ENCODE measurements around the gene SLC9A3. TPM values are rescaled to one million over a fixed set of nuclear protein-coding genes. Genes with fewer than 3 reads are reported as not detected.

Gene SLC9A3
- total RNA-seq, 3 donors from 2014 or later (not counting 1 experiment from before 2014, with no cell fraction given), result 0.61 to 1.1 (median 0.73) TPM

DNA sequence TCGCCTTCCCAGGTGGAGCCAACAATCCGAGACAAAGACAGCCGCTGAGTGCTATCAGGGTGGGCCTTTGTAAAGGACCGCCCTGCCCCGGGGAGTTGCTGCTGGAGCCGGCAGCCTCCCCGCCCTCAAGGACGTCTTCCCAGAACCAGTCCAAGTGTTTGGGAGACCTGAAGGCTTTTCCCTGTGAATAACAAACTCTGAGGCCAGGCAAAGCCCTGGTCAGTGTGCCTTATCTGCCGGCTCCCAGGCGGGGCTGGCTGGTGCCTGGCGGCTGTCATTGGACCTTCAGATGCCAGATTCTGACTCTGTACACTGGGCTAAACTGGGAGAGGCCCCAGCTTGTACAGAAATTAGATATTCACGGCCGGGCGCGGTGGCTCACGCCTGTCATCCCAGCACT is 2.1 kb downstream of the SLC9A3 start:
- Mint-ChIP-seq H3K36me3 (no peaks in the 10 kb centered on the region), H3K27ac (no peak overlapping the region), H3K4me3 (no peak overlapping the region), H3K27me3 (ENCODE audit: low read depth in 2 of 2) (peaks cover 12 to 41% of the 10 kb centered on the region in 2 donors), H3K4me1 (peaks cover 3 to 20% of the 10 kb centered on the region in 2 donors), H3K9me3 (peaks cover 2 to 6% of the 10 kb centered on the region in 2 donors)
- 83% methylated on average over 16 of the region's 16 CpGs for WGBS (ENCODE audit: insufficient coverage)
- no peaks in the 10 kb centered on the region for H3K9me3 ChIP-seq (ENCODE audit: control insufficient read depth, insufficient read depth, low read length)
- DNase-seq (no peak), ATAC-seq (no peak)
- TF ChIP-seq, protein P1, sequence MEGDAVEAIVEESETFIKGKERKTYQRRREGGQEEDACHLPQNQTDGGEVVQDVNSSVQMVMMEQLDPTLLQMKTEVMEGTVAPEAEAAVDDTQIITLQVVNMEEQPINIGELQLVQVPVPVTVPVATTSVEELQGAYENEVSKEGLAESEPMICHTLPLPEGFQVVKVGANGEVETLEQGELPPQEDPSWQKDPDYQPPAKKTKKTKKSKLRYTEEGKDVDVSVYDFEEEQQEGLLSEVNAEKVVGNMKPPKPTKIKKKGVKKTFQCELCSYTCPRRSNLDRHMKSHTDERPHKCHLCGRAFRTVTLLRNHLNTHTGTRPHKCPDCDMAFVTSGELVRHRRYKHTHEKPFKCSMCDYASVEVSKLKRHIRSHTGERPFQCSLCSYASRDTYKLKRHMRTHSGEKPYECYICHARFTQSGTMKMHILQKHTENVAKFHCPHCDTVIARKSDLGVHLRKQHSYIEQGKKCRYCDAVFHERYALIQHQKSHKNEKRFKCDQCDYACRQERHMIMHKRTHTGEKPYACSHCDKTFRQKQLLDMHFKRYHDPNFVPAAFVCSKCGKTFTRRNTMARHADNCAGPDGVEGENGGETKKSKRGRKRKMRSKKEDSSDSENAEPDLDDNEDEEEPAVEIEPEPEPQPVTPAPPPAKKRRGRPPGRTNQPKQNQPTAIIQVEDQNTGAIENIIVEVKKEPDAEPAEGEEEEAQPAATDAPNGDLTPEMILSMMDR (IDR thresholded peaks at IDR 0.05), result no peak
- H3K4me3 ChIP-seq (ENCODE audit: low read length), result no peak overlapping the region
- H3K27ac ChIP-seq (ENCODE audit: low read length), result no peak overlapping the region
- peaks cover 10% of the 10 kb centered on the region for H3K4me1 ChIP-seq (ENCODE audit: control insufficient read depth, insufficient read depth, low read length)
- peaks cover 29% of the 10 kb centered on the region for H3K27me3 ChIP-seq (ENCODE audit: control insufficient read depth, insufficient read depth, low read length)
- H3K36me3 ChIP-seq (ENCODE audit: control insufficient read depth, insufficient read depth, low read length), result no peaks in the 10 kb centered on the region
- intact Hi-C loops (cut with micrococcal nuclease), result no loop called here

DNA sequence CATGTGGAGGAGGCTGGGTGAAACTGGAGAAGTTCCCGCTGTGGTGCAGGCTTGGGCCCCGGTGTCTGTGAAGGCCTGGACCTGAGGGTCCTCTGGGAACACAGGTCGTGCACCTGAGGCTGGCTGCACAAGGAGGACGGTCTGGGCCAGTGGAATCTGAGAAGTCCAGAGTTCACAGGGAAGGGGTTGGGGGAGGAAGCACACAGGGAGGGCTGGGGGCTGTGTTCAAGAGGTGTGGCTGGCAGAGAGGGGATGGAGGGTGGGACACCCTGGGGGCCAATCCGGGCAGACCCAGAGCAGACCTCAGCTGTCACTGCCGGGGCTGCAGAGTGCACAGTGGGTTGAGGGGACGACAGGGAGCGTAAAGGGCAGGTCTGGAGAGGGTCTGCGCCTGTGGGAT is 2.6 kb downstream of the SLC9A3 start:
- Mint-ChIP-seq H3K4me1 (peaks cover 0 to 17% of the 10 kb centered on the region in 2 donors), H3K27ac (no peak overlapping the region), H3K27me3 (ENCODE audit: low read depth in 2 of 2) (peaks cover 12 to 39% of the 10 kb centered on the region in 2 donors), H3K9me3 (peaks cover 2 to 7% of the 10 kb centered on the region in 2 donors), H3K36me3 (no peaks in the 10 kb centered on the region), H3K4me3 (no peak overlapping the region)
- no peak for DNase-seq
- Histone ChIP-seq H3K4me1 (ENCODE audit: control insufficient read depth, insufficient read depth, low read length) (peaks cover 6% of the 10 kb centered on the region), H3K36me3 (ENCODE audit: control insufficient read depth, insufficient read depth, low read length) (no peaks in the 10 kb centered on the region), H3K27ac (ENCODE audit: low read length) (no peak overlapping the region), H3K4me3 (ENCODE audit: low read length) (no peak overlapping the region), H3K27me3 (ENCODE audit: control insufficient read depth, insufficient read depth, low read length) (peaks cover 25% of the 10 kb centered on the region), H3K9me3 (ENCODE audit: control insufficient read depth, insufficient read depth, low read length) (no peaks in the 10 kb centered on the region)
- intact Hi-C loops (cut with micrococcal nuclease), result no loop called here
- no peak for ATAC-seq
- WGBS (ENCODE audit: insufficient coverage), result 83% methylated on average over 9 of the region's 9 CpGs
- TF ChIP-seq, protein P1 (IDR thresholded peaks at IDR 0.05), result no peak

DNA sequence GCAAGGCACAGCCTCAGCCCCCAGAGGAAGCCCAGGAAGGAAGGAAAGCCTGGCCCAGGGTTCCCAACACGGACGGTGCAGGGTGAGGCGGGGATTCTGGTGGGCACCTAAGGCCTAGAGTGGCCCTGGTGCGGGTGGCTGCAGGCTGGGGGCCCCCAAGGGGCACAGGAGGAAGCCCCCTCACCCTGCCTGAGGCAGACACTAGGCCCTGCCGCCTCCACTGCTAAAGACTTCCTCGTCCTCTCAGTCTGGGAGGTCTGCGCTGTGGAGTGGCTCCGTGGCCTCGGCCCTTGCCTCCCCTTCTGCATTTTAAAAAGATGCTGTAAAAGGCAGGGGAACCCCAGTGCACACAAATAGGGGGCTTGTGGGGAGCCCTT is 3.4 kb downstream of the SLC9A3 start:
- Mint-ChIP-seq H3K36me3 (no peaks in the 10 kb centered on the region), H3K27ac (no peak overlapping the region), H3K9me3 (peaks cover 2 to 7% of the 10 kb centered on the region in 2 donors), H3K27me3 (ENCODE audit: low read depth in 2 of 2) (peaks cover 11 to 37% of the 10 kb centered on the region in 2 donors), H3K4me1 (peaks cover 0 to 17% of the 10 kb centered on the region in 2 donors), H3K4me3 (no peak overlapping the region)
- H3K27ac ChIP-seq (ENCODE audit: low read length), result no peak overlapping the region
- DNase-seq, result no peak
- H3K27me3 ChIP-seq (ENCODE audit: control insufficient read depth, insufficient read depth, low read length), result peaks cover 17% of the 10 kb centered on the region
- H3K9me3 ChIP-seq (ENCODE audit: control insufficient read depth, insufficient read depth, low read length), result no peaks in the 10 kb centered on the region
- WGBS (ENCODE audit: insufficient coverage), result 66% methylated on average over 9 of the region's 9 CpGs
- ATAC-seq, result no peak
- no peaks in the 10 kb centered on the region for H3K4me1 ChIP-seq (ENCODE audit: control insufficient read depth, insufficient read depth, low read length)
- H3K4me3 ChIP-seq (ENCODE audit: low read length), result no peak overlapping the region
- no peaks in the 10 kb centered on the region for H3K36me3 ChIP-seq (ENCODE audit: control insufficient read depth, insufficient read depth, low read length)
- intact Hi-C loops (cut with micrococcal nuclease), result no loop called here
- TF ChIP-seq, protein P1 (IDR thresholded peaks at IDR 0.05), result no peak

DNA sequence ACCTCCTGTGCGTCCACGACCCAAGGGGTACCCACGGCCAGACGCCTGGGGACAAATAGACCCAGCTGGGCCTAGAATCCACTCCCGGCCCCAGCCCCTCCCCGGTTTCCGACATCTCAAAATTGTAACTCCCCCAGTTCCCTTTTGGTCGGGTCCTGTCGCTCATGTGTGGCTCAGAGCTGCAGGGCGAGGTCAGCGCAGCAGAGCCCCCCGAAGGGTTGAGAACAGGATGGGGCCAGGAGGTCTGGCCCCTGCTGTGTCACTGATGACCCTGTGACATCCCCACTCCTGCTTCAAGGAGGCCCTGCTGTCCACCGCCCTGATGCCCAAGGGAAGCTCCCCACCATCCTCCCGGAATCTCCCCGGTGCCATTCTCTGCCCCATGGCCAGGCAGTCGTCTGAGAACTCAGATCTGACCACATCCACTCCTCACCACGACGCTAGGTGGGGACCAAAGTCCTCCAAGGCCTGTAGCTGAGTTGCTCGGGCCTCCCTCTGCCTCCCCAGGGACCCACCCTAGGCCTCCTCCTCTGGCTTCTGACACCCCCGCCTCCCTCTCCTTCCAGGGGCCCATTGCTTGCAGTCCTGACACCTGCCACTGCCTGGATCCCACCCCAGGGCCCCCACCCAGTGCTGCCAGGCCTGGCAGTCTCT is 3.9 kb downstream of the SLC9A3 start:
- no peak overlapping the region for H3K4me3 ChIP-seq (ENCODE audit: low read length)
- no peaks in the 10 kb centered on the region for H3K9me3 ChIP-seq (ENCODE audit: control insufficient read depth, insufficient read depth, low read length)
- Mint-ChIP-seq H3K27ac (no peak overlapping the region), H3K9me3 (peaks cover 2 to 7% of the 10 kb centered on the region in 2 donors), H3K36me3 (no peaks in the 10 kb centered on the region), H3K27me3 (ENCODE audit: low read depth in 2 of 2) (peaks cover 6 to 33% of the 10 kb centered on the region in 2 donors), H3K4me1 (peaks cover 0 to 14% of the 10 kb centered on the region in 2 donors), H3K4me3 (no peak overlapping the region)
- 82% methylated on average over 20 of the region's 20 CpGs for WGBS (ENCODE audit: insufficient coverage)
- no peak overlapping the region for H3K27ac ChIP-seq (ENCODE audit: low read length)
- no peak for DNase-seq
- no peaks in the 10 kb centered on the region for H3K36me3 ChIP-seq (ENCODE audit: control insufficient read depth, insufficient read depth, low read length)
- H3K4me1 ChIP-seq (ENCODE audit: control insufficient read depth, insufficient read depth, low read length), result no peaks in the 10 kb centered on the region
- no peak for ATAC-seq
- intact Hi-C loops (cut with micrococcal nuclease), result no loop called here
- peaks cover 14% of the 10 kb centered on the region for H3K27me3 ChIP-seq (ENCODE audit: control insufficient read depth, insufficient read depth, low read length)
- TF ChIP-seq, protein P1 (IDR thresholded peaks at IDR 0.05), result no peak
